HG03354 (cell line): ENCODE data around the gene PIP4K2A.

Source experiments
- ATAC-seq: cut with Tn5 transposase; IDR thresholded peaks from one replicate; pipeline ENCODE4 v1.9.1; 2021; ENCODE audit warnings: mild to moderate bottlenecking; ENCODE audit not compliant: unreplicated experiment, poor library complexity, severe bottlenecking

Gene PIP4K2A

DNA sequence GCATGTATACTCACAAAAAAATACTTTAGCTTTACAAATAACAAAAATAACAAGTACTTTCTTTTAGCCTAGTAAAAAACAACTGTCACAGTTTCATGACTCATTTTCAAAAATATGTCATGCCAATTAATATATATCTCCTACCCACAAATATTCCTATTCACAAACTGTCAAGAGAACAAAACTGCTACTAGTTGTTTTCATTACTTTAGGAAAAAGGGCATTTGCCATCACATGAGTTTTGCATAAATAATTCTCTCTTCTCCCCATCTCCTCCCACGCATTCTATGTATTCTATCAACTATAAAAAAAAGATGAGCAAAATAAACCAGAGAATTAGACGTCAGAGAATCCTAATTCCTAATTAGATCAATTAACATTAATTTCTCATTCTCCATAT, 87.6 kb downstream of the PIP4K2A start:
- ATAC-seq = no peak

DNA sequence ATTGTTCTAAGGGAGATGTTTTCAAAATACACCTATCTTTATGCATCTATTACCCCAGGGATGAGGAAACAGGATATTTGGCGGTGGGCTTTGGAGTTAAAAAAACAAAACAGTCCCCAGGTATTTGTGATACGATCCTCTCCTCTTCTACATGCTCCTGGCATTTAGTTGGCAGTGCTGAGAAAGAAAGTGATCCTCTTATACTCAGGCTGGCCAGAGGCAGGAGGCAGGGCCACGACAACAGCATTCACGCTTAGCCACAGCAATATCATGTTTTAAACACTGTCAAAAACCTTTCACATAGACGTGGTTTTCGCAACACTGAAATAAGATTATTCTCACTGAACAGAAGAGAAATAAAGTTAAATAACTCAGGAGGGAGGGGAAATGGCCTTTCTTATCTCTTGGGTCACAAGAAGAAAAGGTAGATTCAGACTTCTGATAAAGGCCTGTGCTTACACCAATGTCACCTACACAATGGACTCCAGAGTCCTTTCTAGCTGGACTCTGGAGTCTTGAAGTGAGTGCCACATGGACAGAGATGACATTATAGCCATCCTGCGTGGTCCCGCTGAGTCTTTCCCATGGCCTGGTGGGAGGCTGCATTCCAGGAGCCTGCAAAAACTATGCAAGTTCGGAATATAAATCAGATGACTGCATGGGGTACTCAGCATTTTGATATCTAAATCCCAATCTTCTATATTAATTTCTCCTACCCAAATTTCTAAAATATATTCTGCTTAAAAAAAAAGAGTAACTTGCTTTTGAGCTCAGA, 88.7 kb downstream of the PIP4K2A start:
- no peak for ATAC-seq

DNA sequence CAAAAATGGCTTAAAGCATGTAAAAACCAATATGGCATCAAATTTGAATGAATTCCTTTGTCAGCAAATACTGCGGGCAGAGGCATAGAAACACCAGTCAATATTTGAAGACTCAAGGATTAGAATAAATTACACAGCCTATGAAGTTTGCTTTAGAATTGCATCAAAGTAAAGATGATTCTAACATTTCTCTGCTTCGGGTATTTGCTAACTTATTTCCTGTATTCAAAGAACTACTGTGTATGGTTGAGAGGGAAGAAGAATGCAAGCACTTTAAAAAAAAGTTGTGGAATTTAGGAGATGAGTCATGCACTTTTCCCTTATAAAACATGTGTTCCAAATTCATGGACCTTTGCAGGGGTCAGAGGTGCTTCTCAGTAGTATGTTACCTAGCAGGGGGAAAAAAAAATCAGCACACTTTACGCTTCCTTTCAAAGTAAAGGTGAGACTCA, 90.1 kb downstream of the PIP4K2A start:
- no peak for ATAC-seq

DNA sequence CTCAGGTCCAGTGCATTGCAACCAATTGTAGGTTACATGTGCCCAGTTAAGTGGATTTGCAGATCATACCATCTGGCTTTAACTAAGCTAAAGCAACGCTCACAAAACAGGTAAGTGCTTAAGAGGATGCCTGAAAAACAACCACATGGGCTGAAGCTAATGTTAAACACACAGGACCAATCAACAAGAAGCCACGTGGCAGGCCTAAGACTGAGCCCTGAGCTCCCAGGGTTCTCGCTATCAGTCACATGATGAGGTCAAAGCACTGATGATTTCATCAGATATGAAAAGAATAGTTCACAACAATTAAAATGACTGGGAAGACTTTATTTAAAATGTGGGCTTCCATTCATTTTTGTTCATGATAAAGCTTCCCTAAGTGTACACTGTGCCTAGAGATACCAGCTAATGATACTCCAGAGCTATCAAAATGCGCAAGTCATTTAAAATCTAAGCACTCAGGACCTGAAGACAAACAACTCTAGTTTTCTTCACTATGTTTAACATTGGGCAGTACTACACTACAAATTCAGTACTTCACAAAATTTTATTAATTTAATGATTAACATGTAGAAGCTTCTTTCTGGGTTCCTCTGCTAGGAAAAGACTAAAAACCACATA, 90.6 kb downstream of the PIP4K2A start:
- no peak for ATAC-seq

DNA sequence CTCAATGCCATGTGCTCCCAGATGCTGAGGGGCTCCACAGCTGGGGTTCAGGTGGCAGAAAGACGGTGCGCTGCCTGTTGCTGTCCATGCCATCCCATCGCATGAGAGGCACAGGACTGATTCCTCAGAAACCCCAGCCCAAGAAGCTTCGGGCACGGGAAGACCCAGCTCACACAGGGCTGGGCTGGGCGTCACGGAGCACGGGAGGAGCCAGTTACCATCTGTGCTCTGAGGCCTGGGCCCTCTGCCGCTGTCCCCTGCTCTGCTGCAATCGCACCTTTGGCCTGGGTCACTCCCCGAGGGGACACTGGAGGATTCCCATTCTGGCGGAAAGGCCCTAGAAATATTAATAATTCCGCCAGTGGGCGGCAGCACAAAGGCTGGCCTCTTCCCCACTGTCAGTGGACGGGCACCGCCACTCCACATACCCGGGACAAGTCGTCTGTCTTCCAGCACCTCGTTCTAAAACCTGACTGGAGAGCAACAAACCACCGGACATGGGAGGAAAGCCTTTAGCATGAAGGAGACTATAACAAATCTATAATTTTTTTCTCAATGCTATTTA, 92.1 kb downstream of the PIP4K2A start:
- no peak for ATAC-seq

DNA sequence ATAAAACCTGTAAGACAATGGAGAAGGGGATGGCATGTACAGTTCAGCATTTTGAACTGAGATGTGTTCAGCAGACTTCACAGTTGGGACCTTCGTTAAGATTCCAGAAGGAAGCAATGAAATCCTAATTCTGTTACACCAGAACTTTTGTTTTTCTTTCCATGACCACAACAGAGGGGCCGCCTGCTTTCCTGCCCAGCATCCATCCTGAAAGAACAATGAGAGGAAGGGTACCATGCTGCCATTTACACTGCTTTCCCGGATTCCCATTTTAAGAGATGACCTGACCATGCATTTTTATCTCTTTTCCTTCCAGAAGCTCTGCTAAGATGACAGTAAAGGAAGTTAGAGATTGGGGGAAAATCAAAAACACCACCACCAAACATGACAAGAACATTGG, 92.7 kb downstream of the PIP4K2A start:
- ATAC-seq = no peak

DNA sequence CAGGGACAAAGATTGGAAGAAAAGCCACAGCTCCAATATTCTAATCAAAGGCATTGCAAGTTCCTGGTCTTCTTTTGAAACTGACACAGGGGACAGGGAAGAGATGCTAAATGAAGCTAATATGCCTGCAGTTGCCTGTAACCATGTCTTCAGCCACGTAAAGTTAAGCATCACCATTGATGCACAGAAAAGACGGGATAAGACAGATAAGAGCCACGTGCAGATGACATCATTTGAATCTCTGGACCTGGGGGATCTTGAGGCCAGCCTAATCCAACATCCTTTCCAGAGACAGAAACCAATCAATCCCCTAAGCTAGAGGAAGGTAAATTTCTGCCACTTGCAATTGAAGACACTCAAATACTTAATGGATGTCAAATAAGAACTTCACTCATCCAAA, 93.4 kb downstream of the PIP4K2A start:
- no peak for ATAC-seq

DNA sequence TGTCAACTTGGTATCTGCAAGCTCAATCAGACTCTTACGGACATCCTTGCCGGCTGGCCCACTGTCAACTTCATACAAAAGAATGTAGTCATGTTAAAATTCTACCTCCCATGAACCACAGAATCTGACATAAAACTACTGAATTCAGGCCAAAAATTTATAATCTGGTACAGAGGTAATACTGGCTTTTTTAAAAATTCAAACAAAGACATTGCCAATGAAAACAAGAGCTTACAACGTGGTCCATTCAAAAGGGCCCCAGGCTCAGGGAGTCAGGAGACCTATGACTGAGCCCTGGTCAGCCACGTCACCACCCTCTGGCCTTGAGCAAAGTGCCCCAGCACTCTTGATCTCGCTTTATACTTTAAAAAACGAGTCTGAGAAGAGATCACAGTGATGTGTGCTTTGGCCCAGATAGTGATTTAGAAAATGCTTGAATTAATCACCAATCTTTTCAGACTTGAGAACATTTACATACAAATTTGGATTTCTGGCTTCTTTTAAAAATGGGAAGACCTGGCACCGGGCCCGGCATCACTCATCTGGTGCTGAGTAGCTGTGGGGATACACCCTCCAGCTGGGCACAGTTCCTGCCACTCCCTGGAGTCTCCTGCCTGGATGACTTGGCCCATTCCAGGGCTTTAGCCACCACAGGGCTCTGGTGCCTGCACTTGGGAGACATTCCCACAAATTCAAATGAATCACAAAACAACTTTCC, 94.1 kb downstream of the PIP4K2A start:
- ATAC-seq = no peak

DNA sequence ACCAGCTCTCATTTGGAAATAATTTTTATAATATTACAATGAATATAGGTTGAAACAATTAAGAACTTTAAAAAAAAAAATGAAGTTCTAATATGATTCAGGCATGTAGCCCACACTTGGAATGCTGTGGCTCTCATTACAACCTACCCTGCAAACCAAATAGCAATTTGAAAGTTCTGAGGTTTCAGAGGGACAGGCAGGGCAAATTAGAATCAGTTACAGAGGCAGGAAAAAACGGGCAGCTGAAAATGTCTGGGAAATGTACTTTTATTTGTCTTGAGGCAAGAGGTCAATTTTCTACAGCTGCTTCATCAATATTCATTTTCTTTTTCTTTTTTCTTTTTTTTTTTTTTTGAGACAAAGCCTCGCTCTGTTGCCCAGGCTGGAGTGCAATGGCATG, 95.3 kb downstream of the PIP4K2A start:
- ATAC-seq = no peak

DNA sequence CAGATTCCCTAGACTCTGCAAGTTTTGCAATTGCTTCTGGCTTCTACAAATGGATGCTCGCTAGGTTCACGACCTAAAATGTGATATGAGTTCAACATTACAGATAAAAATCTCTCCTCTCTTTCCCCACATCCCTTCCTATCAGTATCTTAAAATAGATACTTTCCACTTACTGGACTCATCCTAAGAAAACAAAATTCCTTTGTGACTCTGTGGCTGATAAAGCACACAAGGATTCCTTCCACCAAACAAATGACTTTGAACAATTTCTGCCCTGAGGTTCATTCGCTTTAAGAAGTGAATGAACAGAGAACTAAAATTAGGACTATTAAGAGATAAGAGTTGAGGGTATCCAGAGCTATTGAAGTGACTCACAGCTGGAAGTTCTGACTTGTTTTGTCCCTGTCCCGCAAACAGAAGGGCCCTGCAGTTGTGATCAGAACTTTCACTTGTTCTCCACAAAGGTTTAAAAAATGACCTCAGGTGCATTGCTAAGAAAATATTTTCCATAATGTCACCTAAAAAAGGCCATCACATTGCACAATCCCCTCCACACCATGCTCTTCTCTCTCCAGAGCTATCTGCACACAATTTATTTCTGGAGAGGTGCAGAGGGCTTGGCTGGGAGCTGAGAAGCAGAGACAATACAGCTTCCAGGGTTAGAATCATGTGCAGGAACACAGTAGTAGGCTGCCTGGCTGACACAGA, 96.1 kb downstream of the PIP4K2A start:
- ATAC-seq = no peak

DNA sequence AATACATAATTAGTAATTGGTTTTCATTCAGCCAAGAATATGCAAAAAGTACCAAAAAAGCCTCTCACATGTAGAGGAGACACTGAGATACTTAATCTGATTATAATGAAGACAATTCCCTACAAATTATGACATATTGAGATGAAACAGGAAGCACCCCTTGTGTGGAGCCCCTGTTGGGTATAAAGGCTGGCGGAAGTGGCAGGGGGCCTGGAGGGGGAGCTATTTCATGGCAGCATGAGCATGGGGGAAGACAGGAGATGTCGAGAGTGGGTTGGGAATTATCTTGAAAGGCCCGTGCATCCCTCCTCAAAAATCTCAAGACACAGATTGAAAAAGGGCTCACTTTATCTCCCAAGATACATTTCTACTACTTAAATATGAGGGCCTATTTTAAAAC, 96.9 kb downstream of the PIP4K2A start:
- no peak for ATAC-seq

DNA sequence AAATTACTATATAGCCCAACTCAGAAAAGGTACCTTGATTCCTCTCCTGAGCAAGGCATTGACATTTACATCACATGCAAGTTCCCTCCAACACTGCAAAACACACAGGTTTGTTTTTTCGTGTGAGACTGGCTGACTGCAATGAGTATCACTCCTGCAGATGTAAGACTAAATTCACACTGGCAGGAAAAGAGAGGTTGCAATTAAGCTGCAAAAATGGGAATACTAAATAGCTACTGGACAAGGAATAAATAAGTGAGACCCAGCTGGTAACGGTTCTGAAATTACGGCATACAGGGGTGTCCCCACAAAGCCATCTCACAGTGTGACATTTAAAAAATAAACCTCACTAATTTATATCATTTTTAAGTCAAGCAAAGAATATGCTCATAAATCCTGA, 97.3 kb downstream of the PIP4K2A start:
- ATAC-seq = no peak

DNA sequence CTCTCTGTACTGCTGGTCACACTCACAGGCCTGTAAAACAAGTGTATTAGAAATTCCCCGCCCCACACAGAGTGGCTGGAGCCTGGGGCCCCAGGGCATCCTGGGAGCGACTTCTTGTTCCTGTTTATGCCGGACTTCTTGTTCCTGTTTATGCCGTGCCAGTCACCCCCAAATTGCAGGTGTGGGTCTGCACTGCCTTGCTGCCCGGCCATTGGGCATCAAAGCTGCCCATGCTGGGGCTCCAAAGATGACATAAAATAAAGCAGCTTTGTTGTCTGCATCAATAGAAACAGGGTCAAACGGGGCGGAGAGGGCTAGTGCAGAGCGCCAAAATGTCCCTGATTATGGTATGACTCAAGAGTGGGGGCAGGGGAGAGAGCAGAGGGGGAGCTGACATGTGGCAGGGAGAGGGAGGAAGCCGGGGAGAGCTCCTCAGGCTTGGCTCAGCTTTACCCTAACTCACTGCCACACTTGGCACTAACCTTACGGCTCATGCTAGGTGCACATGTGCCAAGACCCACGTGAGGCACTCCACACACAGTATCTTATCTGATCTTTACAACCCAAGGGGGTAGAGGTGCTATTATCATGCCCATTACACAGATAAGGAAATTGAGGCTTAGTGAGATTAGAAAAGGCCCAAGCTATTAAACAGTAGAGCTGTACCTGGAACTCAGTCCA, 98.4 kb downstream of the PIP4K2A start:
- ATAC-seq = peak; percentile 63

DNA sequence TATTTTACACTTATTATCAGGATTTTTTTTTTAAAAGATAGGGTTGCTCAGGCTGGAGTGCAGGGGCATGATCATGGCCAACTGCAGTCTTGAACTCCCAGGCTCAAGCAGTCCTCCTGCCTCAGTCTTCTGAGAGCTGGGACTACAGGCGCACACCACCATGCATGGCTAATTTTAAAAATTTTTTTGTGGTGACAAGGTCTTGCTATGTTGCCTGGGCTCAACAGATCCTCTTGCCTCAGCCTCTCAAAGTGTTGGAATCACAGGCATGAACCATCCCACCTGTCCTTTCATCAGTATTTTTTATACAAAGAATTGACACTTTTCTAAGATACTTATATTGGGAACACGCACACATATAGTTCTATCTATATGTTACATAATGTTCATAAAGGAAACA, 99.3 kb downstream of the PIP4K2A start:
- no peak for ATAC-seq

DNA sequence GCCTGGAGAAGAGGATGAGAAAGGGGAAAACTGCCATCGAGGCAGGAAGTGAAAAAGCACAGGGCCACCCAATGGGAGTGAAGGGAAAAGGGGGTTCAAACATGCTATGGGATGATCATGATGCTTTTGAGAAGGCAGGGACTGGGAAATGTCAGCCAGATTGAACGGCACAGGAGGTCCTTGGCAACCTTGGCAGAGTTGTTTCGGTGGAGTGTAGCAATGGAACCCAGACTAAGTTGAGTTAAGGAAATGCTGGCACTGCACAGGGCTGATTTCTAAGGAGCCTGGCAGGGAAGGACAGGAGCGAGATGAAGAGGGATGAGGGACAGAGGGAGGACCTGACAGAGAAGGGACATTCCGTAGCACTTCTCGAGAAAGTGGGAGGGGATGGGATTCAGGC, 101.4 kb downstream of the PIP4K2A start:
- no peak for ATAC-seq

DNA sequence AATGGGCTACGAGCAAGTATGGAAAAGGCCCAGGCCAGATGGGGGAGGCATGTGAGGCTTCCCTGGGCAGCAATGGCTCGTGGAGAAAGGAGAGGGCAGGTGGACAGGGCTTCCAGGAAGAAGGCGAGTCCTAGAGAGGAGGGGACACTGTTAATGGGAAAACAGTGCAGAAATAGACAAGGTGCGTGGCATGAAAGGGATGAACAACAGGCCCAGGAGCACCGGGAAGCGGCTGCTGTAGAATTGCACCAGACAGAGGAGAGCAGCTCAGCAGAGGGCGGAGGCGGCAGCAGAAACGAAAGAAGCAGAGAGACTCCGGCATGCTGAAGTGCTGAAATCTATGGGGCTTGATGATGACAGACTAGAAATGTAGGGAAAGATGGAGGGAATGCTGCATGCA, 102.1 kb downstream of the PIP4K2A start:
- no peak for ATAC-seq

DNA sequence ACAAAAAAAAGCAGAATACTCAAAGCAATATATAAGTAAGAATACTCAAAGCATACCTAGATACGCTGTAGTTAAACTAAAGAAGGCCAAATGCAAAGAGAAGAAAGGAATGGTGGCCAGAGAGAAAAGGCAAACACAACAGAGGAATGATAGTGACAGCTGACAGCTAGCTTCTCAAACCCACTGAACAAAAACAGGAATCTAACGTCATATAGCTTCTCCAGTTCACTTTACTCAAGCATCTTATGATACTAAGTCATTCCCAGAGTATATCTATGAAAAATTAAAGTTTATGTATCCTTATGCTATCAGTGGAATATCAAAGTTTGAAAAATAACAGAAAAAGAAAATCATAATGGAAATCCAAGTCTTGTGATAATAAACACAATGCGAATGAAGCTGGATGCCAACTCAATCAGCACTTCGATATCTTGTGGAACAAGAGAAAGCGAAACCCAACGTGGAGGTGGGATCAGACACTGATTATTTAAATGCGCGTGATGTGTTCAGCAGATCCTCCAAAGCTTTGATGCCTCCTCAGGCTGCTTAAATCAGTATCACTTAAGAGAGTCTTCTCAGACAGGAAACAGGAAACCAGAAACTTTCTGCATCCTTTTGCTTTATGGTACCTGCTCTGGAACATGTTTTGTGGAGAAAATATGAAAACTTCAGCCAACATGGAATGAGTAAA, 102.8 kb downstream of the PIP4K2A start:
- ATAC-seq = peak; percentile 72

DNA sequence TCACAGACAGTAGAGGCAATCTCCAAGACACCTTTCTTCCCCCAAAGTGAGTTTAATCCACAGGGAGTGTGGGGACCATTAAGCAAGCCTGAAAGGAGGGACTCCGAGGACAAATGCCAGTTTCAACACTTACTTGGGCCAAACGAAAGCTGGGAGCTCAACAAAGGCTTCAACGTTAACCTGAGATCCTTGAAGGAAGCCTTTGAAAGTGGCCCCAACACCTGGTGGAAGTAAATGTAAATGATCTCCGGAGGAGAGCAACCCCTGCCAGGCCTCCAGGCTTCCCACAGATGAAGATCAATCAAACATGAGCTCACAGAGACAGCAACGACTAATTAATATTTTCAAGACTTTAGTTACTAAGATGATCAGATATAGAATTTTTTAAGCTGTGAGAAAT, 103.8 kb downstream of the PIP4K2A start:
- ATAC-seq = no peak
